Renal cortical epithelial cell (primary cell): ENCODE measurements around the gene CCT2. TPM values are rescaled to one million over a fixed set of nuclear protein-coding genes. Genes with fewer than 3 reads are reported as not detected.

ENCODE experiments used
- DNase-seq: peaks from one replicate; pipeline ENCODE4 v3.0.0-alpha.2; 2011; ENCODE audit warnings: low read depth
- total RNA-seq: library from RNA; depleted of rRNA; stranded (reverse); fragments of >200 nt; gene quantifications from 2 replicates; pipeline ENCODE4 v1.2.3, GENCODE V29; 2014

The CCT2 gene
- total RNA-seq = 284 and 471 TPM in 2 replicates

DNA sequence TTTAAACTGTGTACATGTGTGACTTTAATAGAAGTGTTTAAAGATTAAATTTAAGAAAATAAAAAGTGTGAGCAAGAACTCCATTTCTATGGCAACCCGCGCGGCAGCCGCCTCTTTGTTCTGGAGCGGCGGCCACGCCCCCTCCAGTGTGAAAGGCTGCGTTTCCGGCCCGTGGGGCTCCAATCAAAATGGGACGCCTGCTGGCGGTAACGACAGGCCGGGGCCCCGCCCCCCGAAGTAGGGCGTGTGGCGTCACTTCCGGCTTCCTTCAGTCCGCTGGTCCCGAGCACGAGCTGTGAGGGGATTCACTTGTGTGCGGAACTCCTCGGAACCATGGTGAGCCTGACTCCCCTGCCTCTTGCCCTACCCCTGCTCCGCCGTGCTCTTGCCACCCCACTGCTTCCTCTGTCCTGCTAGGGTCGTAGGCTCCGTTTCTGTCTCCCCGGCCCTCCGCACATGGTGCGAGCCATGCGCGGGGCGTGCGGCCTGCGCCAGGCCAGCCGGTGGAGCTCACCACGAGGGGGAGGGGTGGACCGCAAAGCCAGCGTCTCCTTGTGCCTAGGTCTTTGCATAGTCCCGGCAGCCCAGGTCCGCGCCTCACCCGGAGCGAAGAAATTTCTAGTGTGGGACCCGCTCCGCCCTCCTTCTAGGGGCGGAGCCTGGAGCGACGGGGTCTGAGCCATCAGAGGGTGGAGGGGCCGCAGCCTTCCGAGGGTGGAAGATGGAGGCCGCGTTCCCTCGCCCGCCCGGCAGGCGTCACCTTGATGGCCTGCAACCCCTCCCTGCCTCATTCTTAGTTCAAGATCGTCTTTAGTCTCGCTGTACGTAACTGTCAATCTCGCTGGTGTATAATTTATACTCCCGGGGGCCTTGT lies at the start of gene CCT2:
Gene CCT2 (plus strand): TSS at position 271 of the 874 bp plus-strand sequence. CDS start 63 bp downstream, at position 334.
- peak; percentile 88 for DNase-seq

DNA sequence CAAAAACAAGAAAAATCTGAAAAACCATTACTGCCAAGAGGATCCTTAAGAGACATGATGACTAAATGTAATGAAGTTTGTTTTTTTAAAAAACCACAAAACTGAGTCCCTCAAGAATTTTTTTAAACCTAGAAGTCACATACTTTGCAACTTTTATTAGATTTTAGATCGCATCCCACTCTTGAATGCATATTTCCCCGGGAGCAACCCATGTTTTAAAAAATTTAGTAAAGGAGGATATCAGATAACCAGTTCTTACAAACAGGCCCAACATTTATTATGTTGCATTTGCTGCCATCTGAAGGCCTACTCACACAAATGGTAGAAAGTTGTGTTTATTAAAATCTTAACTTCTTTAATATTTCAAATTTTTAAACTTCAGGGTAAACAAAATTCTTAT lies 44.3 kb upstream of the CCT2 start:
- DNase-seq = peak; percentile 42

DNA sequence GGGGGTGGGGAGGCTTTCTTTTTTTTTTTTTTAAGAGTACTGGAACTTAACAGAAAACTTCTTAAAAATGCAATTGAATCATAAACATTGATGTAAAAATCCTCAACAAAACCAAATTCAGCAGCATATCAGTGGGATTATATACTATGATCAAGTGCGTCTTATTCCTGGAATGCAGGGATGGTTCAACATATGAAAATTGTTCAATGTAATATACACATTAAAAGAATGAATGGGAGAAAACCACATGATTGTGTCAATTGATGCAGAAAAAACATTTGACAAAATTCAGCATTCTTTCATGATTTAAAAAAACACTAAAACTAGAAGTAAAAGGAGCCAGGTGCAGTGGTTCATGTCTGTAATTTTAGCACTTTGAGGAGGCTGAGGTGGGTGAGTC lies 41.2 kb upstream of the CCT2 start:
- DNase-seq = no peak

DNA sequence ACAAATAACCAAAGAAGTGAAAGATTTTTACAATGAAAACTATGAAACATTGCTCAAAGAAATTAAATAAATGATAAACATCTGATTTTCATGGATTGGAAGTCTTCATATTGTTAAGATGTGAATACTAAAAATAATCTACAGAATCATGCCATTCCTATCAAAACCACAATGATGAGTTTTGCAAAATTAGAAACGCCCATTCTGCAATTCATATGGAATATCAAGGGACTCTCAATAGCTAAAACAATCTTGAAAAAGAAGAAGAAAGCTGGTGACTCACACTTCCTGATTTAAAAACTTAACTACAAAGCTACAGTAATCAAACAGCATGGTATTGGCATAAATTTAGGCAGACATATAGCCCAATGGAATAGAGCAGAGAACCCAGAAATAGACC lies 40.2 kb upstream of the CCT2 start:
- DNase-seq = no peak

DNA sequence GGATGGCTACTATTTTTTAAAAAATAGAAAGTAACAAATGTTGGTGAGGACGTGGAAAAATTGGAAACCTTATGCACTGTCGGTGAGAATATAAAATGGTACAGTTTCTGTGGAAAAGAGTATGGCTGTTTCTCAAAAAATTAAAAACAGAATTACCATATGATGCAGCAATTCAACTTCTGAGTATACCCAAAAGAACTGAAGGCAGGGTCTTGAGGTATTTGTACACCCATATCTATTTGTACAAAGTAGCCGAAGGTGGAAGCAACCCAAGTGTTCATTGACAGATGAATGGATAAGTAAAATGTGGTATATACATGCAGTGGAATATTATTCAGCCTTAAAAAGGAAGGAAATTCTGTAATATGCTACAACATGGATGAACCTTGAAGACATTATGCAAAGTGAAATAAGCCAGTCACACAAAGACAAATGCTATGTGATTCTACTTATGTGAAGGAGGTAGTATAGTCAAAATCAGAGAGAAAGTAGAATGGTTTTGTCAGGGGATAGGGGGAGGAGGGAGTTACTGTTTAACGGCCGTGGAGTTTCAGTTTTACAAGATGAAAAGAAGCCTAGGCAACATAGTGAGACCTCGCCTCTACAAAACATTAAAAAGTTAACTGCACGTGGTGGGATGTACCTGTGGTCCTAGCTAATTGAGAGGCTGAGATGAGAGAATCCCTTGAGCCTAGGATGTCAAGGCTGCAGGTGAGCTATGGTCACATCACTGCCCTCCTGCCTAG lies 38.4 kb upstream of the CCT2 start:
- no peak for DNase-seq

DNA sequence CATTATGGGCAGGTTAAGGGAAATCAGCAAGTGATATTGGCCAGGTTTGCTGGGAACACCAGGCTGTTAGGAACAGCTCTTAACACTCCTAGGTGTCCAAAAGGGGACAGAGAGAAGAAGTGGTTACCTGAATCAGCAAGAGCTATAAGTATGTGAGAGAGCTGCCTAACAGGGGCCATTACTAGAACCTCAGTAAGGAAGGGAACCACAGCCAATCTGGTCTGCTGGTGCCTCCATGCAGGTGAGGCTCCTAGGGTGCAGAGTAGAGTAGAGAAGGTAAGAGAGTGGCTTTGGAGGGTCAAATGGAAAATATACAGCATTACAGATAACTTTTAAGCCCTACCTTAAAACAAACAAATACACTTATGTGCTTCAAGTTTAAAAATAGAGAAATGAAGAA lies 36.6 kb upstream of the CCT2 start:
- DNase-seq = no peak

DNA sequence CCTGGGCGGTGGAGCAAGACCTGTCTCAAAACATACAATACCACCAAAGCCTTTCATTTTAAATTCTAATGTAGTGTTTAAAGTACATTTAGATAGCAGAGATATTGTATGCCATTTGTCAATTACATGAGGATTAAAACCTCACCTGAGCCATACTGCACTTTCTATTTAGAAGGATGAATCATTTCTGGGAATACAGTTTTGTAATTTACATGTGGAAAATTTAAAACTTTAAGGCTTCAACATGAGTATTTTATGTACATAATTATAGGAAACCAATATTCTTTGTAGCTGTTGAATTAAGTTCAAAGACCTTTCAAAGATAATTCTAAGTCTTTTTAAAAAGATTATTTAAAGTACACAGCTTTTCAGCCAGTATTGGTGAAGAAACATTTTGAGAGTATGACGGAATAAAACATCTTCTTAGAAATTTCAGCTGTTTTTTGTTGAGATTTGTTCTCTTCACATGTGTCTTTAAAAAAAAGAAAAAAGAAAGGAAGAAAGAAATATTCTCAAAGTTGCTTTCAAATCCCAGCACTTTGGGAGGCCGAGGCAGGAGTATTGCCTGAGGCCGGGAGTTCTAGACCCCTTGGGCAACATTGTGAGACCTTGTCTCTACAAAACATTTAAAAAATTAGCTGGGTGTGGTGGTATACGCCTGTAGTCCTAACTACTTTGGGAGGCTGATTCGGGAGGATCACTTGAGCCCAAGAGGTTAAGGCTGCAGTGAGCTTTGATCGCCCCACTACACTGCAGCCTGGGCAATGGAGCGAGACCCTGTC lies 34.5 kb upstream of the CCT2 start:
- DNase-seq = no peak

DNA sequence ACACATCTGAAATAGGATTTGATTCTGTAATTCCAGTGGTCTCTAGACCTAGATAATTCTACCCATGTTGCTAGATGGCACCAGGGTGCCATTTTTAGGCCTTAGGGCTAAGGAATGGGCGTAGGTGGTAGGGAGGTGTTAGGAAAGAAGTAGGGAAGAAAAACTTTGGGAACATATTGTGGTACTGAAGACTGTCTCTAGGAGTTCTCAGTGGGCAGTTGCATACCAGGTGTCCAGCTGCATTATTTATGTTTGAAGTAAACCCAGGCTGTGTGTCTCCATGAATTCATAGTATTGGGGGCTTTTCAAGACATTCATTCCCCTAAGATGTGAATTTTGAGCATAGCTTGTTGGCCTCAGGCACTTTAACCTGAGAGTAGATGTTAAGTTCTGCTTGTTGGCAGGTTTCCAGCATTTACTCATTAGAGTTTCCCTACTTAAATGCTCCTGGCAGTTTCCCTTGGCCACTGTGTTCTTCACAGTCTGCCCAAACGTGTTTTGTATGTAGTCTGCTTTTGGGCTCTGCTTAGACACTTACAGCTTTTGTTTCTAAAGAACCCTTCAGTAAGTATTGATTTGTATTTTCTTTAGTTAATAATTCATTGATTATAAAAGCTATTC lies 31.5 kb upstream of the CCT2 start:
- peak; percentile 90 for DNase-seq

DNA sequence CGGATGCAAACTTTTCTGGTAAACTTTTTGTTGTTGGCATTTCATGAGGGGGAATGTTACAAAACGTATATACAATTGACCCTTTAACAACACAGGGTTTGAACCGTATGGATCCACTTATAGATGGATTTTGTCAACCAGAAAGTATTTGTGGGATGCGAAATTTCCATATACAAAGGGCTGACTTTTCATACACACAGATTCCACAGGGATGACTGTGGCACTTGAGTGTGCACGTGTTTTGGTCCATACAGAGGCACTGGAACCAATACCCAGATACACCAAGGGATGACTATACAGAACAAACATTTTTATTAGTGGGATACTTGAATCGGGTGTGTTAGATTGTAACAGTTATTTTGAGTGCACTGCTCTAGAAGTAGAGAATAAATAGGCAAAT lies 29.8 kb upstream of the CCT2 start:
- no peak for DNase-seq

DNA sequence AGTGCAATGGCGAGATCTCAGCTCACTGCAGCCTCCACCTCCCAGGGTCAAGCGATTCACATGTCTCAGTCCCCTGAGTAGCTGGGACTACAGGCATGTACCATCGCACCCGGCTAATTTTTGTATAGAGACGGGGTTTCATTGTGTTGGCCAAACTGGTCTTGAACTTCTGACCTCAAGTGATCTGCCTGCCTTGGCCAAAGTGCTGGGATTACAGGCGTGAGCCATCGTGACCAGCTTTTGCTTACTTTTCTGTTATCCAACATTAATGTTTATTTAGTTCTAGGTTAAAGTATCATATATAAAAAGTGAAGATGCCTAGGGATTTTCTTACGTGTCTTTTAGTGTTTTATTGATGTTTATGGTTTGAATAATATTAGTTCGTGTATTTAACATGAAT lies 28.9 kb upstream of the CCT2 start:
- DNase-seq = no peak

DNA sequence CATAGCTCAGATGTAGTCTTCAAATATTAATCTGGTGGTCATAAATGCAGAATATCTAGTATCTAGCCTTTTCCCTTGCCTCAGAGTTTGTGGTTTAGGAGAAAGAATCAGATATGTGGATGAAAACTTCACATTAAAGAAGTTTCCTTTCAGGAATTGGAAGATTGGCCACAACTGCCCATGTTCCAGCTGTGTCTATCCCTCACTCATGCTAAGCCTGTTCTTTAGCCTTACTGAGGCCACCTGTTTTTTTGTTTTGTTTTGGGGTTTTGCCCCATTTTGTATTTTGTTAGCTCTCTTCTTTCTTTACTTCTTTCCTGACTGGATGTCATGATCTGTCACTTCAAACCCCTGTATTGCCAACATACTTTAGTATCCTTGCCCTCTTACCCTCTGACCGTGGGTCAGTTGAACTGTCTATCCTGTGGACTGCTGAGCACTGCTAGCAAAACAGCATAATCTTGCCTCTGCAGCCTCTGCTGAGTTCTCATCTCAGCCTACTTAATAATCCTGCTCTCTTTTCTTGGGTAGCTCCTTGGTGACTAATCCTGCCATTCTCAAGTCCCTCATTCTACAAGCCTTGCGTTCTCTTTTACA lies 22.0 kb upstream of the CCT2 start:
- no peak for DNase-seq

DNA sequence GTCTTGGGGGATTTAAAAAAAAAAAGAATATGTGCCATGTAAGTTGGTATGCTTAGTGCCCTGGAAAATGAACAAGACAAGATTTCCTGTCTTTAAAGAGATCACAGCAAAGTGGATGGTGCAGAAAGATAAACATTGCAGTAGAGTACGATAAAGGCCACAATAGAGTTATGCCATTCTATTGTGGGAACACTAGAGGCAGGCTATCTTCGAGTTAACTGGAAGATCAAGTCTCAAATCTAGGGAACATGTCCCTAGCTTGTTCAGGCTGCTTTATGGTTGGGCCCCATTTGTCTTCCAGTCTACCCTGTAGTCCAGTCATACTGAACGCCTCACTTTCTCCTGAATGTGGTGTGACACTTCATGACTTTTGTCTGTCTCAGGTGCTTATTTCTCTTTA lies 18.7 kb upstream of the CCT2 start:
- DNase-seq = no peak

DNA sequence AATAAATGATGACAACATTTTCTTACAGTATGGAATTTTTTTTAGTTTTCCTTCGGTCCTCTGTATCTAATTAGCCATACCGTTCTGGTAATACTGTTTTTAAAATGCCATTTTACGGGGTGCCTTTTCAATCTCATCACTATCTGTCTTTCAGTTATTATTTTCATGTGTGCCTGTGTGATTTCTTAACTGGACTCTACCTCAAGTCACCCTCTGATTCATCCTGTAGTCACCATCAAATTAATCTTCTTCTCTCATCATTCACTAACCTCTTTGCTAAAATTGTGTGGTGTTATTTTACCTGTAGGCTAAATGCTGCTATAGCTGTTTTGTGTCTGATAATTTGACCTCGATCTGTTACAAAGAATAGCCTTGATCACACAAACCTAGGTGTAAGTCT lies 16.0 kb upstream of the CCT2 start:
- peak; percentile 47 for DNase-seq

DNA sequence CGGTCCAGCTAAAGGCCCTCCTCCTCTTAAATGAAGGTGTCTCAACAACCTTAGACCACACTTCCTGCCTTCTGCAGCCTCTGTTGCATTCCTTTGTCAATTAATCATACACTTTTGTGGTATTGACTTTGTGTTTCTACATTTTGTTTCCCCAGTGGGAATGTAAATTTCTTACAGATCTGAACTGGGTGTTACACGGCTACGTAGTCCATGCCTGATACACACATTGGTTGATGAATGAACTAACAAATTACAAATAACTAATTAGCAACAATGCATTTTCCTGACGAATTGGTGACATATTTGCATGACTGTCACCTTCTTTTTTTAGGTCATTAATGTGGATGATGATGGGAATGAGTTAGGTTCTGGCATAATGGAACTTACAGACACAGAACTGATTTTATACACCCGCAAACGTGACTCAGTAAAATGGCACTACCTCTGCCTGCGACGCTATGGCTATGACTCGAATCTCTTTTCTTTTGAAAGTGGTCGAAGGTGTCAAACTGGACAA lies 15.2 kb upstream of the CCT2 start:
- no peak for DNase-seq

DNA sequence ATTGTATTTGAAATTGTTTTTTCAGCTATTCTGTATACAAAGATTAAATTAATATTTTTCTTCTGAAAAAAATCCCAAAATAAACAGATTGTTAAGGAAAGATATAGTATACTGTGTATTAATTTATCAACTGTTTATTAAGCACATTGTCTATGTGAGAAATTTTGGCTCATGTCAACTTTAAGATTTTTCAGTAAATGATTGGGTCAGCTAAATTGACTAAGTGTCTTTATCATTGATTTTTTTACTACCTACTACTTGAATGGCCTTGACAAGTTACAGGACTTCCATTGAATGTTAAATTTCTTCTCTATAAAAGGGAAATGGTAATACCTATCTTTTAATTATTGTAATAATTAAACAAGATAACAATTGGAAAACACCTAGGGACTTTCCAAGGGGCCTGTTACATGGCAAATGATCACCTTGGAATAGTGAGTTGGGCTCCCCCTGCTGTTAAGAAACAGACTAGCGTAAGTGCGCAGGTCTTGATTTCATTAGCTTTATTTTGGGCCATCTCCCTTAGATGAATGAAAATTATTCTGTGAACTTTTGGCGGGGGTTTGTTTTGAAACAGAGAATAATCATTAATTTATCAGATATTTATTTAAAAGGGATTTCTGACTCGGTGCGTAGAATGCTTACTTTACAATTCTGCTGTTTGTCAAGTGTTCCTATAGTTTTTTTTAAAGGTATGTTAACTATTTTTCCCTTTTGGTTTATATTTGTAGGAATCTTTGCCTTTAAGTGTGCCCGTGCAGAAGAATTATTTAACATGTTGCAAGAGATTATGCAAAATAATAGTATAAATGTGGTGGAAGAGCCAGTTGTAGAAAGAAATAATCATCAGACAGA lies 14.5 kb upstream of the CCT2 start:
- DNase-seq = peak; percentile 80

DNA sequence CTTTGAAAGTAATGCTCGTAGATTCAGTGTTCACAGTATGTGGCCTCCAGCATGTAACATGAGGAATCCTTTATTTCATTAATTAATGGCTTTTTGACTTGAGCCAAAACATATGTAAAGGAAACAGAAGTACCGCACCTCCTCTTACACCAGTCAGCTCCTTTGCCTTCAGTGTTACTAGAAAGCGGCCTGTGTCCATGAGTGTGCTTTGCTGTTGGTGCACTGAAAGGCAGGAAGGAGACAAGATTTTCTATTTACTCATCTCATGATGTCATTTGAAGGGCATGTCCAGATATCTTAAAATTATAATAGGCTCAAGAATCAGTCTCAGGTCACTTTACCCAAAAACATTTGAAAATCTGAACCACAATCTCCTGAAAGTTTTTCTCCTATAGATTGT lies 9.9 kb upstream of the CCT2 start:
- no peak for DNase-seq

DNA sequence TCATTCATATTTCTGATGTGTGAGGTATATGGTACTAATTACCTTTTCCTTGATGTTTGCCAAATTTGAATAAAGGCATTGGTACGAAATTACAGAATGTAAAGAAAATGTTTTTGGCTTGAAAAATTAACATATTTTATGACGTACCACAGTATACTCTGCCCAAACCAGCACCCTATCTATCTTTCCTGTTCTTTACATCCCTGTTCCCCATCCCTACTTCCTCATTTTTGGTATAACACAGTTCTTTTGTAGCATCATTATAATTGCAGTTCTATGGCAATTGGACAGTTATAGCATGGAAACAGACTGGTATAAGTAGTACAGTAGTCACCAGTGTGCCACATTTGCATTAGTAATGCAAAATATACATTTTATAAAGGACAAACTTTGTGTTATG lies 7.0 kb upstream of the CCT2 start:
- DNase-seq = no peak

DNA sequence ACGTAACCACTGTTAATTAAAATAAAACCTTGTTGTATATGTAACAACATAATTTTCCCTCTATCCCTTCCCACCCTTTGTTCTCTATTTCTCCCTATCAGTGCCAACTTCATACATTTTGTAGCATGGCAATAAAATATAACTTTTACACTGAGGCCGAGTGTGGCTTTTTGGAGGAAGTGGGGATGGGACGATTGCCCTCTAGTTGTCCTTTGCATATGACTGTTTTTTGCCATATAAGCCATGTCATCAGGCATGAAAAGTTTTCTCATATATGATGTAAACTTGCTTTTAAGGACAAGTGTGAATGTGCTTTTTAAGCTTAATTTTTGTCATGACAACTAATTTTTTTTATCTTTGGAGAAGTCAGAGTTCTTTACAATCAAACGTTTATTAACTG lies 6.2 kb upstream of the CCT2 start:
- DNase-seq = no peak

DNA sequence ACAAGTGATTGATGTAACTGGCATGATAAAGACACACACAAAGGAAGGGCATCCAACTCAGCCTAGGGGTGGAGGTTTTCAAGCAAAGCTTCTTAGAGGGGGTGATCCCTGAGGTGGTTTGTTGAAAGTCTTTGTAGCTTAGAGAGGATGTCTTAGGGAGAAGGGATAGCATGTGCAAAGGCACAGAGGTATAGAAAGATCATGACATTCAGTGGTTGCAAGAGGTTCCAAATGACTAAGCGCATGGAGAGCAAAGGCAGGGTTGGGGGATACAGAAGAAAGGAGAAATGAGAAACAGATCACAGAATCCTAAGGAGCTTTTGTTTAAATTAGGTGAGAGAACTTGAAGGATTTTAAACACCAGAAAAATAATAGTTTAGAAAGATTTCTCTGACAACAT lies 5.2 kb upstream of the CCT2 start:
- no peak for DNase-seq

DNA sequence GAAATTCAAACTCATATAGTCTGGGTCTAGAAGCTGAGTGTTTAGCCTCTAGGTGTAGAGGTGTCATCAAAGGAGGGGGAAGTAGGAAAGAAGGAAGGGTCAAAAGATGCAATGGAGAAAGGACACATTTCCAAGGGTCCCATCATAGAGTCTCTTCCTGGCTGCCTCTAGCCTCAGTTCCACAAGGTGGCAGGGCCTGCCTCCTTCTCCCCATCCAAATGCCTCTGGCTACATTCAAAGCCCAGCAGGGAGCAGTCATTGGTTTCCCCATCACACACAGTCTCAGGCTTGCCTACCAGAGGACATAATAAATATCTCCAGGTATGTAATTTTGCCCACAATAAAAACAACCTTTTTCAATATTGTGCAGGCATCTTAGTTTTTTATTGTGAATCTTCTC lies 2.1 kb upstream of the CCT2 start:
- DNase-seq = no peak
